Endothelial cell of umbilical vein (primary cell): ENCODE measurements around the gene PKNOX1. TPM values are rescaled to one million over a fixed set of nuclear protein-coding genes. Genes with fewer than 3 reads are reported as not detected.
"Not testable (repeated sequence)": the region's sequence is repeated elsewhere in the genome, so short reads cannot be mapped to it uniquely, and the experiment has no call there.

Source experiments
- BruUV-seq: library from RNA; stranded (reverse); fragments of 400-500 nt; replicated peaks from 2 replicates; lab custom pipeline; 2021; lab: Mats Ljungman, UMichigan
- CTCF ChIA-PET: fragments of 300-600, 350-600 bp; sonication (Branson Sonifier 250); formaldehyde crosslinking; loops from one replicate; lab custom pipeline; 2021; ENCODE audit warnings: antibody characterized with exemption, inconsistent platforms; lab: Charles Lee
- POLR2A ChIA-PET: fragments of 300-600, 350-600 bp; sonication (Branson Sonifier 250); formaldehyde crosslinking; loops from one replicate; lab custom pipeline; 2021; ENCODE audit warnings: antibody characterized with exemption, inconsistent platforms; lab: Charles Lee
- DNase-seq: peaks from one replicate; pipeline ENCODE4 v3.0.0-alpha.2; 2011; ENCODE audit warnings: low read depth, low spot score
- FAIRE-seq: peaks from 2 replicates; lab custom pipeline; 2011; peaks lifted over from hg19 to GRCh38; lab: Jason Lieb, UNC
- H2AFZ ChIP-seq: 2 replicates; pipeline ENCODE4 v1.6.0; 2012; ENCODE audit warnings: low read depth, low read length, control low read depth, inconsistent platforms
- H3K27ac ChIP-seq: 2 replicates; pipeline ENCODE4 v1.5.1; 2011; ENCODE audit warnings: low read depth, mild to moderate bottlenecking, control low read depth, low read length, moderate library complexity; ENCODE audit not compliant: insufficient read depth
- H3K27me3 ChIP-seq, 2 experiments: 2 replicates each; pipeline versions ENCODE4 v1.6.0 to v1.6.1; 2011; ENCODE audit warnings: low read length in 2 of 2, mixed read lengths in 1 of 2; ENCODE audit not compliant: control insufficient read depth in 2 of 2, insufficient read depth in 2 of 2
- H3K36me3 ChIP-seq, 2 experiments: 2 replicates in 1 of 2; 3 replicates in 1 of 2; pipeline ENCODE4 v1.5.1; 2011; ENCODE audit warnings: low read length in 2 of 2, mild to moderate bottlenecking in 1 of 2, moderate library complexity in 1 of 2; ENCODE audit not compliant: control insufficient read depth in 2 of 2, insufficient read depth in 2 of 2; ENCODE audit errors: extremely low read depth in 1 of 2
- H3K4me1 ChIP-seq: 3 replicates; pipeline ENCODE4 v1.5.1; 2011; ENCODE audit warnings: mild to moderate bottlenecking, low read length; ENCODE audit not compliant: control insufficient read depth, insufficient read depth; ENCODE audit errors: extremely low read depth
- H3K4me2 ChIP-seq: 2 replicates; pipeline ENCODE4 v1.6.1; 2011; ENCODE audit warnings: low read length, control low read depth, mixed read lengths; ENCODE audit not compliant: insufficient read depth
- H3K4me3 ChIP-seq, 3 experiments: fragments of 200-600 bp in 1 of 3; sonication (generic), shearing (Covaris generic) in 1 of 3; replicated peaks in 1 of 3; 2 replicates each; pipeline ENCODE4 v1.5.1; 2011 to 2016; ENCODE audit warnings: control low read depth in 3 of 3, low read length in 3 of 3, mild to moderate bottlenecking in 2 of 3, inconsistent platforms in 1 of 3, low read depth in 1 of 3, moderate library complexity in 1 of 3; ENCODE audit not compliant: insufficient read depth in 1 of 3
- H3K79me2 ChIP-seq: 2 replicates; pipeline ENCODE4 v1.6.0; 2012; ENCODE audit warnings: low read length, inconsistent platforms; ENCODE audit not compliant: control insufficient read depth, insufficient read depth
- H3K9ac ChIP-seq: replicated peaks from 2 replicates; pipeline ENCODE3; 2011; ENCODE audit warnings: low read length, control low read depth; ENCODE audit not compliant: insufficient read depth; ENCODE audit errors: extremely low read depth
- H3K9me1 ChIP-seq: replicated peaks from 3 replicates; pipeline ENCODE4 v1.6.0; 2011; ENCODE audit warnings: mild to moderate bottlenecking, low read length; ENCODE audit not compliant: control insufficient read depth, insufficient read depth; ENCODE audit errors: extremely low read depth
- H3K9me3 ChIP-seq: replicated peaks from 2 replicates; pipeline ENCODE4 v1.5.1; 2012; ENCODE audit warnings: low read length, inconsistent platforms; ENCODE audit not compliant: control insufficient read depth, insufficient read depth
- H4K20me1 ChIP-seq: replicated peaks from 2 replicates; pipeline ENCODE3; 2011; ENCODE audit warnings: mild to moderate bottlenecking, low read length; ENCODE audit not compliant: control insufficient read depth, insufficient read depth; ENCODE audit errors: extremely low read depth
- dilution Hi-C: fragments of 300-500 bp; cut with MboI; formaldehyde crosslinking; loops from one replicate; pipeline ENCODE4 v1.15.0; 2019; ENCODE audit warnings: low sequenced_read_pairs; ENCODE audit not compliant: extremely low pct_ligation_motif_present
- intact Hi-C: fragments of 100-400 bp; cut with micrococcal nuclease; formaldehyde crosslinking; loops from one replicate; pipeline ENCODE4 v1.10.0; 2022
- polyA plus RNA-seq, 4 experiments: library from polyadenylated mRNA; depleted of rRNA in 3 of 4; stranded (reverse) in 3 of 4; unstranded in 1 of 4; fragments of >200 nt; gene quantifications; 2 replicates each; pipeline versions ENCODE4 v1.2.1 to v1.2.3, GENCODE V29; 2011 to 2012; ENCODE audit warnings: missing spikeins in 1 of 4
- total RNA-seq: library from RNA; stranded (reverse); gene quantifications from 2 replicates; pipeline ENCODE4 v1.2.3, GENCODE V29; 2021

Gene PKNOX1
- total and polyA plus RNA-seq, 2 donors (not counting 3 experiments of a cell fraction or from before 2014, with no cell fraction given) = 16.6 to 23.6 TPM

- H2AFZ ChIP-seq, DNase-seq, H3K4me1 ChIP-seq: not testable (repeated sequence)
Measured at GRCh38 chr21:42949094-42949755, 25.1 kb upstream of the PKNOX1 start.

GRCh38 chr21:42951193-42951592 lies 23.2 kb upstream of the PKNOX1 start:
- H3K27ac ChIP-seq, intact Hi-C loops, H3K4me3 ChIP-seq, H3K4me2 ChIP-seq, H3K4me1 ChIP-seq, DNase-seq, H4K20me1 ChIP-seq, FAIRE-seq, H3K9ac ChIP-seq, H3K79me2 ChIP-seq, H3K36me3 ChIP-seq, CTCF ChIA-PET, H3K9me3 ChIP-seq, POLR2A ChIA-PET, dilution Hi-C loops, H3K9me1 ChIP-seq, BruUV-seq, H3K27me3 ChIP-seq, H2AFZ ChIP-seq: not testable (repeated sequence)

More at GRCh38 chr21:42949094-42949755, 25.1 kb upstream of the PKNOX1 start:
- H3K27ac ChIP-seq, dilution Hi-C loops, BruUV-seq, intact Hi-C loops, CTCF ChIA-PET, H3K4me3 ChIP-seq, H4K20me1 ChIP-seq, H3K9ac ChIP-seq, H3K4me2 ChIP-seq, H3K36me3 ChIP-seq, H3K79me2 ChIP-seq, H3K9me3 ChIP-seq, POLR2A ChIA-PET, FAIRE-seq, H3K9me1 ChIP-seq, H3K27me3 ChIP-seq: not testable (repeated sequence)
